CD4-positive, alpha-beta memory T cell (primary cell): Measurements from ENCODE around the gene CCDC88C. TPM values are rescaled to one million over a fixed set of nuclear protein-coding genes. Genes with fewer than 3 reads are reported as not detected.

Source experiments
- CTCF ChIA-PET: fragments of 350-600 bp; sonication (Branson Sonifier 250); formaldehyde crosslinking; loops from one replicate; lab custom pipeline; 2021; ENCODE audit warnings: inconsistent platforms; ENCODE audit not compliant: partially characterized antibody; lab: Charles Lee
- POLR2A ChIA-PET: fragments of 350-600 bp; sonication (Branson Sonifier 250); formaldehyde crosslinking; loops from one replicate; lab custom pipeline; 2021; ENCODE audit not compliant: partially characterized antibody; lab: Charles Lee
- DNase-seq, 5 donors: peaks; one replicate each; pipeline versions ENCODE4 v3.0.0 to v3.0.0-alpha.2; 2020 to 2022; ENCODE audit warnings: mixed read lengths in 1 of 5
- H3K27ac ChIP-seq: one replicate; pipeline ENCODE4 v1.7.0; 2013; ENCODE audit warnings: low read depth, low read length
- H3K27me3 ChIP-seq: 2 replicates; pipeline ENCODE4 v1.7.0; 2013; ENCODE audit warnings: mild to moderate bottlenecking, low read length, moderate library complexity; ENCODE audit not compliant: insufficient read depth
- H3K36me3 ChIP-seq: 2 replicates; pipeline ENCODE4 v1.7.0; 2013; ENCODE audit warnings: mild to moderate bottlenecking, low read length, moderate library complexity; ENCODE audit not compliant: insufficient read depth
- H3K4me1 ChIP-seq: 2 replicates; pipeline ENCODE4 v1.7.0; 2013; ENCODE audit warnings: mild to moderate bottlenecking, low read length, moderate library complexity; ENCODE audit not compliant: insufficient read depth
- H3K4me3 ChIP-seq, 2 donors: one replicate each; pipeline ENCODE4 v1.7.0; 2013; ENCODE audit warnings: low read length in 2 of 2, mild to moderate bottlenecking in 1 of 2
- H3K9me3 ChIP-seq, 2 donors: one replicate each; pipeline ENCODE4 v1.7.0; 2013; ENCODE audit warnings: low read length in 2 of 2, control low read depth in 1 of 2; ENCODE audit not compliant: control insufficient read depth in 1 of 2
- H3K27ac Mint-ChIP-seq, 7 donors: one replicate each; pipeline ENCODE4 v1.8.0; 2020 to 2021; ENCODE audit warnings: mixed read lengths in 7 of 7, mild to moderate bottlenecking in 6 of 7, inconsistent platforms in 3 of 7, moderate library complexity in 3 of 7
- H3K27me3 Mint-ChIP-seq, 2 donors: one replicate each; pipeline ENCODE4 v1.8.0; 2020 to 2021; ENCODE audit warnings: mixed read lengths in 2 of 2
- H3K36me3 Mint-ChIP-seq, 2 donors: one replicate each; pipeline ENCODE4 v1.8.0; 2020 to 2021; ENCODE audit warnings: mixed read lengths in 2 of 2, inconsistent platforms in 1 of 2, mild to moderate bottlenecking in 1 of 2
- H3K4me1 Mint-ChIP-seq, 4 donors: one replicate each; pipeline ENCODE4 v1.8.0; 2020 to 2021; ENCODE audit warnings: mixed read lengths in 4 of 4, mild to moderate bottlenecking in 1 of 4
- H3K4me3 Mint-ChIP-seq, 8 donors: one replicate each; pipeline ENCODE4 v1.8.0; 2020 to 2021; ENCODE audit warnings: mixed read lengths in 8 of 8, mild to moderate bottlenecking in 7 of 8, moderate library complexity in 6 of 8, inconsistent platforms in 3 of 8
- H3K9me3 Mint-ChIP-seq, 8 donors: one replicate each; pipeline ENCODE4 v1.8.0; 2020 to 2021; ENCODE audit warnings: mixed read lengths in 8 of 8, mild to moderate bottlenecking in 5 of 8, inconsistent platforms in 3 of 8, moderate library complexity in 1 of 8
- intact Hi-C: fragments of 100-400 bp; cut with micrococcal nuclease; formaldehyde crosslinking; loops from one replicate; pipeline ENCODE4 v1.15.1; 2023
- polyA plus RNA-seq, 2 donors: library from polyadenylated mRNA; unstranded; fragments of 300-500 nt; fragmentation: Illumina TruSeq; gene quantifications; one replicate each; pipeline ENCODE4 v1.2.3, GENCODE V29; 2021
- total RNA-seq, 2 experiments: library from RNA; stranded (reverse); gene quantifications; one replicate each; pipeline ENCODE4 v1.2.3, GENCODE V29; 2021

The CCDC88C gene
- total and polyA plus RNA-seq, 4 experiments from 2014 or later, result 17.1 to 293 (median 161) TPM

- H3K4me1 ChIP-seq, result peaks cover 100% of the 10 kb centered on the region
- peak overlapping the region; percentile 83 to 96 (median 92) for H3K27ac Mint-ChIP-seq
- intact Hi-C loops, result loop anchor here (2.0 kb wide), 1 partner anchor 13 kb away; no protein-coding TSS in a partner anchor
- DNase-seq, result no peak
- H3K36me3 Mint-ChIP-seq, result peaks cover 15 to 46% of the 10 kb centered on the region in 2 donors
- no peaks in the 10 kb centered on the region for H3K27me3 ChIP-seq
- H3K27ac ChIP-seq, result peak overlapping the region; percentile 56
- H3K9me3 ChIP-seq, result no peaks in the 10 kb centered on the region
- H3K4me3 Mint-ChIP-seq, result peak overlapping the region; percentile 53 to 79 (median 73)
- H3K4me1 Mint-ChIP-seq, result peaks cover 69 to 97% (median 88%) of the 10 kb centered on the region in 4 donors
- no peaks in the 10 kb centered on the region for H3K27me3 Mint-ChIP-seq
- H3K4me3 ChIP-seq, result no peak overlapping the region
- no peaks in the 10 kb centered on the region for H3K9me3 Mint-ChIP-seq
- peaks cover 5% of the 10 kb centered on the region for H3K36me3 ChIP-seq
- ChIA-PET CTCF (interaction anchor here (1.3 to 2.1 kb wide), 3 partner anchors 11 to 64 kb away, joined by 3 to 9 read pairs (median 3); no protein-coding TSS in a partner anchor), POLR2A (interaction anchor here (1.0 to 22.5 kb wide), 11 partner anchors 10 to 64 kb away, joined by 3 to 520 read pairs (median 10); partner anchors contain the start of gene CCDC88C)
These were observed 29.7 kb downstream of the CCDC88C start for GRCh38 chr14:91387951-91388381.

- H3K27me3 Mint-ChIP-seq, result no peaks in the 10 kb centered on the region
- ChIA-PET POLR2A (interaction anchor here (1.0 to 22.5 kb wide), 9 partner anchors 9 to 64 kb away, joined by 3 to 520 read pairs (median 10); partner anchors contain the start of gene CCDC88C), CTCF (interaction anchor here (0.7 to 1.5 kb wide), 5 partner anchors 10 to 36 kb away, joined by 3 to 6 read pairs (median 3); no protein-coding TSS in a partner anchor)
- no peaks in the 10 kb centered on the region for H3K27me3 ChIP-seq
- H3K36me3 ChIP-seq, result peaks cover 5% of the 10 kb centered on the region
- intact Hi-C loops, result no loop called here
- H3K9me3 Mint-ChIP-seq, result no peaks in the 10 kb centered on the region
- peaks cover 71 to 97% (median 89%) of the 10 kb centered on the region in 4 donors for H3K4me1 Mint-ChIP-seq
- H3K4me1 ChIP-seq, result peaks cover 100% of the 10 kb centered on the region
- peak overlapping the region; percentile 56 for H3K27ac ChIP-seq
- no peak overlapping the region for H3K4me3 ChIP-seq
- H3K9me3 ChIP-seq, result no peaks in the 10 kb centered on the region
- peak overlapping the region; percentile 30 to 96 (median 86) for H3K27ac Mint-ChIP-seq
- H3K4me3 Mint-ChIP-seq, result peak overlapping the region in 7 of 8 donors; percentile 39 to 77 (median 65)
- peaks cover 15 to 49% of the 10 kb centered on the region in 2 donors for H3K36me3 Mint-ChIP-seq
- no peak for DNase-seq
These were observed 30.3 kb downstream of the CCDC88C start for GRCh38 chr14:91387169-91387835.

- Mint-ChIP-seq H3K4me1 (peaks cover 72 to 97% (median 90%) of the 10 kb centered on the region in 4 donors), H3K36me3 (peaks cover 17 to 52% of the 10 kb centered on the region in 2 donors), H3K27me3 (no peaks in the 10 kb centered on the region), H3K4me3 (peak overlapping the region in 4 of 8 donors; percentile 15 to 57 (median 46)), H3K27ac (peak overlapping the region in 5 of 7 donors; percentile 57 to 96 (median 83)), H3K9me3 (no peaks in the 10 kb centered on the region)
- intact Hi-C loops, result no loop called here
- H3K9me3 ChIP-seq, result no peaks in the 10 kb centered on the region
- CTCF ChIA-PET, result interaction anchor here (1.3 kb wide), 1 partner anchor 12 kb away, joined by 3 read pairs; no protein-coding TSS in a partner anchor
- DNase-seq, result no peak
- no peak overlapping the region for H3K4me3 ChIP-seq
- no peaks in the 10 kb centered on the region for H3K27me3 ChIP-seq
- H3K36me3 ChIP-seq, result peaks cover 5% of the 10 kb centered on the region
- H3K27ac ChIP-seq, result no peak overlapping the region
- POLR2A ChIA-PET, result interaction anchor here (2.8 to 22.5 kb wide), 4 partner anchors 8 to 62 kb away, joined by 7 to 520 read pairs (median 28); partner anchors contain the start of gene CCDC88C
- H3K4me1 ChIP-seq, result peaks cover 100% of the 10 kb centered on the region
These were observed 31.9 kb downstream of the CCDC88C start for GRCh38 chr14:91385697-91386096.

GRCh38 chr14:91385224-91385623 lies 32.4 kb downstream of the CCDC88C start:
- CTCF ChIA-PET, result interaction anchor here (1.3 kb wide), 1 partner anchor 13 kb away, joined by 3 read pairs; no protein-coding TSS in a partner anchor
- Histone ChIP-seq H3K4me3 (no peak overlapping the region), H3K4me1 (peaks cover 100% of the 10 kb centered on the region), H3K27ac (peak overlapping the region; percentile 0), H3K36me3 (peaks cover 5% of the 10 kb centered on the region), H3K27me3 (no peaks in the 10 kb centered on the region), H3K9me3 (no peaks in the 10 kb centered on the region)
- peak overlapping the region in 6 of 8 donors; percentile 22 to 62 (median 41) for H3K4me3 Mint-ChIP-seq
- no peaks in the 10 kb centered on the region for H3K27me3 Mint-ChIP-seq
- peak overlapping the region; percentile 57 to 96 (median 80) for H3K27ac Mint-ChIP-seq
- H3K4me1 Mint-ChIP-seq, result peaks cover 73 to 97% (median 90%) of the 10 kb centered on the region in 4 donors
- POLR2A ChIA-PET, result interaction anchor here (4.0 to 22.5 kb wide), 3 partner anchors 7 to 31 kb away, joined by 18 to 520 read pairs (median 37); partner anchors contain the start of gene CCDC88C
- peaks cover 16 to 52% of the 10 kb centered on the region in 2 donors for H3K36me3 Mint-ChIP-seq
- intact Hi-C loops, result no loop called here
- no peaks in the 10 kb centered on the region for H3K9me3 Mint-ChIP-seq
- no peak for DNase-seq

GRCh38 chr14:91383439-91383838 lies 34.2 kb downstream of the CCDC88C start:
- peaks cover 19 to 65% of the 10 kb centered on the region in 2 donors for H3K36me3 Mint-ChIP-seq
- H3K4me1 Mint-ChIP-seq, result peaks cover 74 to 100% (median 93%) of the 10 kb centered on the region in 4 donors
- intact Hi-C loops, result no loop called here
- H3K27ac Mint-ChIP-seq, result peak overlapping the region; percentile 57 to 96 (median 74)
- Histone ChIP-seq H3K4me3 (no peak overlapping the region), H3K36me3 (peaks cover 19% of the 10 kb centered on the region), H3K9me3 (no peaks in the 10 kb centered on the region), H3K27ac (peak overlapping the region; percentile 23), H3K4me1 (peaks cover 100% of the 10 kb centered on the region), H3K27me3 (no peaks in the 10 kb centered on the region)
- H3K9me3 Mint-ChIP-seq, result no peaks in the 10 kb centered on the region
- DNase-seq, result no peak
- H3K27me3 Mint-ChIP-seq, result no peaks in the 10 kb centered on the region
- POLR2A ChIA-PET, result no interaction called here
- CTCF ChIA-PET, result no interaction called here
- peak overlapping the region in 5 of 8 donors; percentile 10 to 58 (median 47) for H3K4me3 Mint-ChIP-seq

GRCh38 chr14:91381801-91382670 lies 35.6 kb downstream of the CCDC88C start:
- ChIA-PET POLR2A (no interaction called here), CTCF (interaction anchor here (0.8 to 1.1 kb wide), 2 partner anchors 14 to 45 kb away, joined by 3 to 4 read pairs; no protein-coding TSS in a partner anchor)
- H3K36me3 Mint-ChIP-seq, result peaks cover 21 to 72% of the 10 kb centered on the region in 2 donors
- Histone ChIP-seq H3K27me3 (no peaks in the 10 kb centered on the region), H3K27ac (peak overlapping the region; percentile 23), H3K4me1 (peaks cover 100% of the 10 kb centered on the region), H3K9me3 (no peaks in the 10 kb centered on the region), H3K4me3 (no peak overlapping the region), H3K36me3 (peaks cover 19% of the 10 kb centered on the region)
- peak overlapping the region; percentile 62 to 96 (median 88) for H3K27ac Mint-ChIP-seq
- no peak for DNase-seq
- peak overlapping the region in 7 of 8 donors; percentile 21 to 65 (median 47) for H3K4me3 Mint-ChIP-seq
- H3K4me1 Mint-ChIP-seq, result peaks cover 74 to 100% (median 93%) of the 10 kb centered on the region in 4 donors
- H3K9me3 Mint-ChIP-seq, result no peaks in the 10 kb centered on the region
- no peaks in the 10 kb centered on the region for H3K27me3 Mint-ChIP-seq
- intact Hi-C loops, result no loop called here
